ENCODE results near the gene VWA3B. TPM values are rescaled to one million over a fixed set of nuclear protein-coding genes. Genes with fewer than 3 reads are reported as not detected.
"Not testable (repeated sequence)": the region's sequence is repeated elsewhere in the genome, so short reads cannot be mapped to it uniquely, and the experiment has no call there.

VWA3B gene
- polyA plus RNA-seq, 2 of the 4 experiments (the other 2 are of a cell fraction) = not detected

- no peak overlapping the region for H3K4me3 ChIP-seq
- WGBS (ENCODE audit: missing lambda C conversion rate) = 0% methylated on average over 1 of the region's 1 CpG
- ATAC-seq (no peak), FAIRE-seq (no peak), DNase-seq (ENCODE audit: low read depth in 1 of 2, low spot score in 1 of 2) (no peak)
- POLR2A ChIA-PET = no interaction called here
- H3K27ac ChIP-seq = no peak overlapping the region
- TF ChIP-seq, protein P1, sequence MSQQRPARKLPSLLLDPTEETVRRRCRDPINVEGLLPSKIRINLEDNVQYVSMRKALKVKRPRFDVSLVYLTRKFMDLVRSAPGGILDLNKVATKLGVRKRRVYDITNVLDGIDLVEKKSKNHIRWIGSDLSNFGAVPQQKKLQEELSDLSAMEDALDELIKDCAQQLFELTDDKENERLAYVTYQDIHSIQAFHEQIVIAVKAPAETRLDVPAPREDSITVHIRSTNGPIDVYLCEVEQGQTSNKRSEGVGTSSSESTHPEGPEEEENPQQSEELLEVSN (IDR thresholded peaks at IDR 0.05; ENCODE audit: borderline replicate concordance, low read depth) = no peak
- TF ChIP-seq MYC (IDR thresholded peaks at IDR 0.05; ENCODE audit: borderline replicate concordance, low read length) (no peak), ZC3H11A (IDR thresholded peaks at IDR 0.05) (no peak), CBX2 (IDR thresholded peaks at IDR 0.05; ENCODE audit: borderline replicate concordance, low read depth) (no peak), CBX8 (IDR thresholded peaks at IDR 0.05) (no peak), ESRRA (IDR thresholded peaks at IDR 0.05; ENCODE audit: borderline replicate concordance, low read length) (no peak), SREBF2 (IDR thresholded peaks at IDR 0.05) (no peak), NR3C1 (IDR thresholded peaks at IDR 0.05) (no peak), FOXS1 (CRISPR knock-in tag; IDR thresholded peaks at IDR 0.05) (no peak), MAFK (IDR thresholded peaks at IDR 0.05; ENCODE audit: partially characterized antibody) (no peak), FOSL2 (IDR thresholded peaks at IDR 0.05) (no peak), FOSL2 (CRISPR knock-in tag; IDR thresholded peaks at IDR 0.05) (no peak), HEYL (CRISPR knock-in tag; IDR thresholded peaks at IDR 0.05) (no peak), CEBPB (IDR thresholded peaks at IDR 0.05) (no peak), POLR2A (IDR thresholded peaks at IDR 0.05; ENCODE audit: low read length) (no peak), EHF (CRISPR knock-in tag; IDR thresholded peaks at IDR 0.05) (no peak), KDM5A (IDR thresholded peaks at IDR 0.05) (no peak)
- TF ChIP-seq, protein P2, sequence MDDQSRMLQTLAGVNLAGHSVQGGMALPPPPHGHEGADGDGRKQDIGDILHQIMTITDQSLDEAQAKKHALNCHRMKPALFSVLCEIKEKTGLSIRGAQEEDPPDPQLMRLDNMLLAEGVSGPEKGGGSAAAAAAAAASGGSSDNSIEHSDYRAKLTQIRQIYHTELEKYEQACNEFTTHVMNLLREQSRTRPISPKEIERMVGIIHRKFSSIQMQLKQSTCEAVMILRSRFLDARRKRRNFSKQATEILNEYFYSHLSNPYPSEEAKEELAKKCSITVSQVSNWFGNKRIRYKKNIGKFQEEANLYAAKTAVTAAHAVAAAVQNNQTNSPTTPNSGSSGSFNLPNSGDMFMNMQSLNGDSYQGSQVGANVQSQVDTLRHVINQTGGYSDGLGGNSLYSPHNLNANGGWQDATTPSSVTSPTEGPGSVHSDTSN (IDR thresholded peaks at IDR 0.05) = no peak
- TF ChIP-seq, protein P3, sequence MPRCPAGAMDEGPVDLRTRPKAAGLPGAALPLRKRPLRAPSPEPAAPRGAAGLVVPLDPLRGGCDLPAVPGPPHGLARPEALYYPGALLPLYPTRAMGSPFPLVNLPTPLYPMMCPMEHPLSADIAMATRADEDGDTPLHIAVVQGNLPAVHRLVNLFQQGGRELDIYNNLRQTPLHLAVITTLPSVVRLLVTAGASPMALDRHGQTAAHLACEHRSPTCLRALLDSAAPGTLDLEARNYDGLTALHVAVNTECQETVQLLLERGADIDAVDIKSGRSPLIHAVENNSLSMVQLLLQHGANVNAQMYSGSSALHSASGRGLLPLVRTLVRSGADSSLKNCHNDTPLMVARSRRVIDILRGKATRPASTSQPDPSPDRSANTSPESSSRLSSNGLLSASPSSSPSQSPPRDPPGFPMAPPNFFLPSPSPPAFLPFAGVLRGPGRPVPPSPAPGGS (IDR thresholded peaks at IDR 0.05) = no peak
- TF ChIP-seq, protein P4, sequence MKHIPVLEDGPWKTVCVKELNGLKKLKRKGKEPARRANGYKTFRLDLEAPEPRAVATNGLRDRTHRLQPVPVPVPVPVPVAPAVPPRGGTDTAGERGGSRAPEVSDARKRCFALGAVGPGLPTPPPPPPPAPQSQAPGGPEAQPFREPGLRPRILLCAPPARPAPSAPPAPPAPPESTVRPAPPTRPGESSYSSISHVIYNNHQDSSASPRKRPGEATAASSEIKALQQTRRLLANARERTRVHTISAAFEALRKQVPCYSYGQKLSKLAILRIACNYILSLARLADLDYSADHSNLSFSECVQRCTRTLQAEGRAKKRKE (CRISPR knock-in tag; IDR thresholded peaks at IDR 0.05; ENCODE audit: low read depth) = no peak
- CTCF ChIA-PET = no interaction called here
- no peaks in the 10 kb centered on the region for H3K4me1 ChIP-seq
- H3K4me2 ChIP-seq = no peak overlapping the region
- peaks cover 23% of the 10 kb centered on the region; the same call in 2 of the 3 replicates for H3K9me3 ChIP-seq
These were observed 176.4 kb downstream of the VWA3B start for GRCh38 chr2:98263362-98263761.

- ATAC-seq; H3K4me3 ChIP-seq; H3K4me1 ChIP-seq; POLR2A ChIA-PET; DNase-seq (ENCODE audit: low read depth in 1 of 2, low spot score in 1 of 2); H3K27ac ChIP-seq; FAIRE-seq; H3K4me2 ChIP-seq: not testable (repeated sequence)
- CTCF ChIA-PET = interaction anchor here (1.6 to 4.0 kb wide), 7 partner anchors 10 to 570 kb away, joined by 5 to 21 read pairs (median 14); no protein-coding TSS in a partner anchor
- H3K9me3 ChIP-seq = peaks cover 11% of the 10 kb centered on the region; the same call in 2 of the 3 replicates
These were observed 181.3 kb downstream of the VWA3B start for GRCh38 chr2:98268225-98268624.

DNA sequence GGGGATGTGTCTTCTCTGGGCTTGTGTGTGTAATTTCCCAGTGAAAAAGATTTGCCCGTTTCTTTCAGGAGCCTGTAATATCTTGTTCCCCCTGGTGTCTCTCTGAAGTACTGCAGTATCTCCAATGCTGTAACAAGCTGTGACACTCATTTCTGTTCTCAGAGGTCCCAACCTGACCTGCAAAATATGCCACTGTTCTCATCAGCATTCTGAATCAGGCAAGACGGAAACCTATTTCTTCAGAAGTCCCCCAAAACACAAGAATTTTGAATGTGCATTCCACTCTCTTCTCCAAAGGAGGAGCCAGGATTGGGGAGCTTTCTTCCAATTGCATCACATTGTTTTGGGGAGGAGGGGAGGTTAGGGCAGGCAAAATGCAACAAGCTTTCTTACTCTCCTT is 182.3 kb downstream of the VWA3B start:
- DNase-seq (ENCODE audit: low read depth in 1 of 2, low spot score in 1 of 2) (peak; percentile 44 to 51), FAIRE-seq (no peak), ATAC-seq (peak; percentile 74 to 80; a peak in 5 of 6 replicates)
- H3K9me3 ChIP-seq = 0 out of 3 replicates have a peak, but pooled peaks cover 3% of the 10 kb centered on the region
- no peak overlapping the region; a peak in 1 of 6 replicates for H3K27ac ChIP-seq
- ChIA-PET CTCF (interaction anchor here (0.7 to 4.0 kb wide), 18 partner anchors 9 to 571 kb away, joined by 3 to 21 read pairs (median 4); no protein-coding TSS in a partner anchor), POLR2A (no interaction called here)
- no peak overlapping the region for H3K4me3 ChIP-seq
- 0% methylated on average over 2 of the region's 2 CpGs for WGBS (ENCODE audit: missing lambda C conversion rate)
- H3K4me2 ChIP-seq = no peak overlapping the region
- H3K4me1 ChIP-seq = no peaks in the 10 kb centered on the region
- TF ChIP-seq RAD21 (conservative IDR thresholded peaks at IDR 0.05 in 1 of 2, IDR thresholded peaks at IDR 0.05 in 1 of 2) (peak; percentile 55 to 69; a peak in 4 of 5 replicates), RARB (CRISPR knock-in tag; IDR thresholded peaks at IDR 0.05) (no peak), CTCF (IDR thresholded peaks at IDR 0.05) (peak; percentile 53), HMGXB4 (CRISPR knock-in tag; IDR thresholded peaks at IDR 0.05; ENCODE audit: borderline replicate concordance) (no peak), SMC3 (IDR thresholded peaks at IDR 0.05) (peak; percentile 61), ZFP36 (IDR thresholded peaks at IDR 0.05; ENCODE audit: borderline replicate concordance, partially characterized antibody) (no peak)
